GM19395 (cell line): Measurements from ENCODE around the gene AK8.
"Not testable (repeated sequence)": the region's sequence is repeated elsewhere in the genome, so short reads cannot be mapped to it uniquely, and the experiment has no call there.

Source experiments
- ATAC-seq: cut with Tn5 transposase; IDR thresholded peaks from one replicate; pipeline ENCODE4 v1.9.1; 2021; ENCODE audit warnings: mild to moderate bottlenecking, moderate library complexity; ENCODE audit not compliant: unreplicated experiment

AK8 gene

DNA sequence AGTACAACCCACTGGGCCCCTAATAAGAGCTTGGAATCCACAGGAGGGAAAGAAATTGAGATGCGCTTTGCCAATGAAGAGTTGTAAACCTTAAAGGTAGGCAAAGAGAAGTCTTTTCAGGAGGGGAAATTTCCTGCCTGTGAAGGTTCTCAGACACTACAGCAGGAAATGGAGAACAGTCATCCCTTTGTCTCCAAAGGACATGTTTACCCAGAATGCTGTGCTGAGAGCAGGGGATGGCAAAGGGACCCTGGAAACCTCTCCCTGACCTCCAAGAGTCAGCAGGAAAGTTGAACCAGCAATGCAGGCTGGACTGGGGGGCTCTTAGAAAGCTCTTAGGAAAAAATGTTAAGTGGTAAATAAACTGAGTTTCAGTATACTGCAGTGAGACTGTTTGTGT, 103.2 kb downstream of the AK8 start:
- ATAC-seq, result no peak

DNA sequence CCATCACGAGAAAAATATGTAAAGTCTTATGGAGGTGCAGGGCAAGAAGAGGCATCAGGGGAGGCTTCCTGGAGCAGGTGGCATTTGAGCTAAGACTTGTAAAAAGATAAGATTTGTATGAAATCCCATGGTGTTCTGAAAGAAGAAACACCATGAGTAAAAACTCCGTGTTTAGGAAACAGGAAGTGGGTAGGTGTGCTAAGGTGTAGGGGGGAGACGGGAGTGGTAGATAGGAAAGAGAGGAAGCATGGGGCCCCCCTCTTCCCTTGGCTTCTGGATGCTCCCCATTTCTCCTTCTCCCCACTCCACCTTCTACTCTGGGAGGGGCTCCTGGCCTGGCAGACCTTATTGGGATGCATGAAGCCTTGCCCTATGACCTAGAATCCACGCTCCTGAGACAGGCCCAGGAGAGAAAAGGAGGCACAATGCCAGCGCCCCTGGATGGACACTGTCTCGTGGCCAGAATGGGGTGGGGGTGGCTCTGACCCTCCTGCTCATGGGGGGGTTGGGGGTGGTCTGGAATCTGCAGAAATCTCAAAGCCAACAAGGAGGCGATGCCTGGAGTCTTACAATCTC, 104.2 kb downstream of the AK8 start:
- no peak for ATAC-seq

DNA sequence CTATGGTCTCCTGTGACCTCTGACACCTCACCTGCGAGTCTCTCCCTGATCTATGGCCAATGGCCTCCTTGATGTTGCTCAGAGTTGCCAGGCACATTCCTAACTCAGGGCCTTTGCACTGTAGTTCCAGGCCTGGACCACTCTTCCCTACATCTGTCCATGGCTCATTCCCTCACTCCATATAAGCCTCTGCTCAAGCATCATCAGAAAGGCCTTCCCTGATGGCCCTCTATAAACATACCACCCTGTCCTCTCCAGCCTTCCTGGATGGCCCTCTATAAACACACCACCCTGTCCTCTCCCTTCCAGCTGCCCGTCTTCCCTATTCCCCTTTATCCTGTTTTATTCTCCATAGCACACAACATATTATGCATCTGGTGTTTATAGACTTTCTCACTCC, 105.0 kb downstream of the AK8 start:
- no peak for ATAC-seq

DNA sequence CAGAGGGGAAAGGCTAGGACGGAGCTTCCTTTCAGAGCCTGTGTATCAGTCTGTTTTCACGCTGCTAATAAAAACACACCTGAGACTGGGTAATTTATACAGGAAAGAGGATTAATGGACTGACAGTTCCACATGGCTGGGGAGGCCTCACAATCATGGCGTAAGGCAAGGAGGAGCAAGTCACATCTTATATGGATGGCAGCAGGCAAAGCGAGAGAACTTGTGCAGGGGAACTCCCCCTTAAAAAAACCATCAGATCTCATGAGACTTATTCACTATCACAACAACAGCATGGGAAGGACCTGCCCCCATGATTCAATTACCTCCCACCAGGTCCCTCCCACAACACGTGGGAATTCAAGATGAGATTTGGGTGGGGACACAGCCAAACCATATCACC, 106.3 kb downstream of the AK8 start:
- not testable (repeated sequence) for ATAC-seq

DNA sequence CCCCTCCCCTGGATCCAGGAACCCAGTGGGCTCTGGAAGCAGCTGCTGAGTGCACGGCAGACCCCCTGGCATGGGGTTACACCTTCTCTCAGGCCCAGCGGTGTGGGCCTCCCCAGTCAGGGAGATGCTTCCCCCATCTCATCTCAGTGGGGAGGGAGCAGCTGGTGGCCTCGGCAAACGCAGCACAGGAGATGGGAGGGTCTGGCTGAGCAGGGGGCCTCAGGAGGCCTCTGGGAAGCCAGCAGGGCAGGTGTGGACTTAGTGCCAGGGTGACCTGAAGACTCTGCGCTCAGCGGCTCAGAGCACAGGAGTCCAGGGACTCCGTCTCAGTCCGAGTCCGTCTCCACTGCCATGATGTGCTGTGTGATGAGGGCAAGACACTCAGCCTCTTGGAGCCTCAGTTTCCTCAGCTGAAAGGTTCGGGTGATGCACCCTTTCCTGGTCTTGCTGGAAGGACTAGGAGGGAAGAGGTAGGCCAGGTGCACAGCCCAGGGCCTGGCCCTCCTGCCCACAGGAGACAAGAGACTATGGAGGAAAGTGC, 107.2 kb downstream of the AK8 start:
- ATAC-seq, result no peak

DNA sequence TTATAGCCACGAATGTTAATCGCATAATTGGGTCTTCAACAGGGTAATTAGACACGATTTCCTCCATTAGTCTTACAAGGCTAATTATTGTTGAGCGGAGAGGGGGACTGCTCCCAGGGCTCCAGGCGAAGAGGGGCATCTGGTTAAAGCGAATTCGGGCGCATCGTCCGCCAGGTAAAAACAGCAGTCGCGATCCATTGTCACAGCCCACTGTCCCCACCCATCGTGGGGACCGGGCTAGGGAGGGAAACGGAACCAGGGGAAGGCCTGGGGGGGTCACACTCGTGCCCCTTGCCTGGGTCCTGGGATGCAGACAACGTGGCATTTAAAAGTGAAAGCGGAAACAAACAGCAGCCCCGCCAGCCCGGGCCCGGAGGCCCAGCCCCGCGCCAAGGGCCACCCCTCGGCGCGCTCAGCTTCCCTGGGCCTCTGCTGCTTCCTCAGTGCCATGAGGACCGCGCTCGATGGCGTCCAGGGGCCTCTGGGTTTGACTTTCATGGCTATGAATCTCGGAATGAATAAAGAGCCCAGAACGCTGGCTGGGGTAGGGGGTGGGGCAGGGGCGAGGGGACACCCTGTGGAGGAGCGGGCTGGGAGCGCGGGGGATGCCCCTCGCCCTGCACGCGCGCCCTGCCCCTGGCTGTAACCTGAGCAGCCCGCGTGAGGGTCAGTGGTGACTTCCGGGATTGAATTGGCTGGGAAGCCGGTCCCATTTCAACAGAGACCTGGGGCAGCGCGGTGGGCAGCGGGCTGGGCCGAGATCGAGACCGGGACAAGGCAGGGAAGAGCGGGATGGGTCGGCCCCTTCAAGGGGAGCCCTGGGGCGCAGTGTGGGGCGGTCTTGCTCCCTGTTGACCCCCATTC, 107.9 kb downstream of the AK8 start:
- ATAC-seq, result peak; percentile 73

DNA sequence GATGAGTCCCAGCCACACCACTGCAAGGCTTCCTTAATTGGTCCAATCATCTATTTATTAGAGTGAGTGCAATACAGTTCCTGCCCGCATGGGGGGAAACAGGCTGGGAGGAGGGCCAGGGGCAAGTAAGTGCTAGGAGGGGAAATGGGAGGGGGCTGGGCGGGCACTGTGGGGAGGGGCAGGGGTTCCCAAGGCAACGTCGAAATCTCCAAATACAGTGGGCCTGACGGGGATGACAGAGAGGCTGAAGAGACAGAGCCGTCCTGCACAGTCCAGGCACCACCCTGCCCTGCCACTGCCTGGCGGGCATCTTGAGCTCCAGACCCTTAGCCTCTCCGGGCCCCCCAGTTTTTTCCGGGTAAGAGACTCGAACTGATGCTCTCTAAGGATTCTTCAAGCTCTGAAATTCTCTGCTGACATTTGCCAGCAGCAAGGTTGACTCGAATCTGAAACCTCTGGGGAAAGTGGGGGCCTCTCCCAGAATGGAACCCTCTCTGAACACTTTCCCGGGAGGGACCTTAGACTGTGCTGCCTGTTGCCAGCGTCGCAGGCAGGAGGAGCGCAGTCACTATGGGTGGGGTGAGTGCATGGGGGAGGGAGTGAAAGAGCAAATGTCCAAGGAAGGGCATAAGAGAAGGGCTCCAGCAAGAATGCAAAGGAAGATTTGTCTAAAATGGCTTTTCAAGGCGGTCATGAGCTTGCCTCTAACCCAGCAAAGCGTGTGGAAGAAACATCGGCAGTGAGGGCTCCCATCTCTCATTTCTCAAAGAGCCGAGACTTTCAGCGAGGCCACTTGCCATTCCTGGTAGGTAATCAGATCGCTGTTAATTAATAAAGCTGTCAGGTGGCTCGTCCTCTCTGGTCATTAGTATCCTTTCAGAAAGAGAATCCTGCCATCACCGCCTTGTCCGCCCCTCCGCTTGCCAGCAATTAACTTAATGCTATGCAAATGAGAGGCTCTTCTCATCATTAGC, 108.9 kb downstream of the AK8 start:
- ATAC-seq, result peak; percentile 62

DNA sequence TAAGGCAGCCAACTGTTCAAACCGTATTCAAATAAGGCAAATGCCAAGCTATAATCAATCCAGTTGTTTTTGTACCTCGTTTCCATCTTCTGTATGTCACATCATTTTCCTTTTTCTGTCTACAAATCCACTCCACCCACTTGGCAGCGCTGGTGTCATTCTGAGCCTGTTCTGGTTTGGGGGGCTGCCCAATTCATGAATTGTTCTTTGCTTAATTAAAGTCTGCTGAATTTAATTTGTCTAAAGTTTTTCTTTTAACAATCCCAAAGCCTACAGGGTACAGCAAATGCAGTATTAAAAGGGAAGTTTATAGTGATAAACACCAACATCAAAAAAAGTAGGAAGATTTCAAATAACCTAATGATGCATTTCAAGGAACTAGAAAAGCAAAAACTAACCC, 114.5 kb downstream of the AK8 start:
- no peak for ATAC-seq

DNA sequence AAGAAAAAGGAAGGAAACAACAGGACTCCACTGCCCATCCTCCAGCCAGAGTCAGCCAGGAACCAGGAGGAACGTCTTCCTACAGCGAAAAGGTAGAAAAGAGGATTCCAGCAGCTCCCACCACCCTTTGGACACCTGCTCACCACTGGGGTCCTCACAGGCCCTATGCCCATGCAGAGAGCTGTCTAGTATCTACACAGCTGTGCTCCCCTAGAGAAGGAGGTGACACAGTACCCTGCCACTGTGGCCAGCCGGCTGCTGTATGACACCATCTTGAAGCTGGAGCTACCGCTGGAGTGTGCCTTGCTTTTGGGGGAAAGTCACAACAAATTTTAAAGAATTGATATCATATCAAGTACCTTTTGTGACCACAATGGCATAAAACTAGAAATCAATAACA, 115.2 kb downstream of the AK8 start:
- ATAC-seq, result no peak

DNA sequence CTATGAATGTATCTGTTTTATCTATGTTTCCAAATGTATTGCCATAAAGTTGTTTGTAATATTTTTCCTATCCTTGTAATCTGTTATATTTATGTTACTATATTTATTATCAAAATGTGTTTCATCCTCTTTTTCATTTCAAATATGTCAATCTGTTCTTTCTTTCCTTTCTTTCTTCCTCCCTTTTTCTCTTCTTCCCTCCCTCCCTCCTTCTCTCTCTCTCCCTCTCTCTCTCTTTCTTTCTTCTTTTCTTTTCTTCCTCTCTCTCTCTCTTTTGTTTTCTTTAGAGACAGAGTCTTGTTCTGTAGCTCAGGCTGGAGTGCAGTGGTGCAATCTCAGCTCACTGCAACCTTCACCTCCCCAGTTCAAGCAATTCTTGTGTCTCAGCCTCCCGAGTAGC, 116.5 kb downstream of the AK8 start:
- ATAC-seq, result no peak

DNA sequence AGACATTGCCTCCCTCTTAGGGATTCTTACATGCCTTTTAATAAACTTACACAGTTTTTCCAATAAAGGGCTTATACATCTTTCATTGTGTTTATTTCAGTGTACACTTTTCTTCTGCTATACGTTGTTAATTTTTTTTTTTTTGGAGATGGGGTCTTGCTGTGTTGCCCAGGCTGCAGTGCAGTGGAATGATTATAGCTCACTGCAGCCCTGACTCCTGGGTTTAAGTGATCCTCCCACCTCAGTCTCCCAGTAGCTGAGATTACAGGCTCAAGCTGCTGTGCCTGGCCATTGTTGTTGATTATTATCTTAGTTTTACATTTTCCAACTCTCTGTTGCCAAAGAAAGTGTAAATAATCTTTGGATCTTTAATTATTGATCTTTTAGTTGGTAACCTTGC, 118.0 kb downstream of the AK8 start:
- ATAC-seq, result no peak

DNA sequence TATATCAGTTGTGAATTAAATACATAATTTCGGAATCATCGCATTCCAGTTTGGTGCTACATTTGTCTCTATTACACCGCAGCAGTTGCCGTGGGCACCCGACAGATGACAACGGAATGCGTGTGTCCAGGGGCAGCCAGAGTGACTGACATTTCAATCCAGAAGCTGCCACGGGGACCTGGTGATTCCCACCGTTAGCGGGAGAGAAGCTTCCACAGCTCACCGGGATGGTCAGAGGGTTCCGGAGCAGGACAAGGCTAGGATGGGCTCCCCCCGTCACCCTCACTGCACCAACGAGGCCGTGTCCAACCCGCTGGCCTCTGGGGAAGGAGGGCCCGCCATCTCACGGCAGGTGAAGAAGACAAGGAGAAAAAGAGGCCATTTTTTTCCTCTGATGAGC, 121.1 kb downstream of the AK8 start:
- ATAC-seq, result no peak

DNA sequence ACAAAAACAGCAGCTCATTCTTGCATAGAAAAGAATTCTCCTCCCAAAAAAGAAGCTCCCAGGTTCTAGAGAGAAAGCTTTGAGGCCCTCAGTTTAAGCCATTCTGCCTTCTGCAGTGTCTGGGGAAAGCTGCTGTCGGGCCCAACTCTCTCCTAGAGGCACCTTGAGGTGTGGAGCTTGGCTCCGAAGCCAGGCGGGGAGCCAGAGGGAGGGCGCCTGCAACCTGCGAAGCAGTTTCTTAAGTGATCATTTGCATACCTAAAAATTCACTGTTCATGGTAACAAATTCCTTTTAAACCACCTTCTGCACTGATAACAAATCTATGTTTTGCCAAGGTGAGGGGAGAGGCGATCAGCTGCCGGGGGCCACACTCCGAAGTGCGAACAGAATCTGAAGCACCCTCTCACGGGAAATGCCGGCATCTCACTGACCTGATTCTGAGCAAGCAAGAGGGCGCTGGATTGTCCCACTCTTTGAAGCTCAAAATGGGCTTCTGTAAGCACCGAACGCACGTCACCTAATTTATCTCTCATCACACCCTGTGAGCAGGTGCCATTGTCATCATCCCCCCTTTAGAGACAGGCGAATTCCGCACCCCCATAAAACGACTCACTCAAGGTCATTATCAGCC, 121.8 kb downstream of the AK8 start:
- no peak for ATAC-seq

DNA sequence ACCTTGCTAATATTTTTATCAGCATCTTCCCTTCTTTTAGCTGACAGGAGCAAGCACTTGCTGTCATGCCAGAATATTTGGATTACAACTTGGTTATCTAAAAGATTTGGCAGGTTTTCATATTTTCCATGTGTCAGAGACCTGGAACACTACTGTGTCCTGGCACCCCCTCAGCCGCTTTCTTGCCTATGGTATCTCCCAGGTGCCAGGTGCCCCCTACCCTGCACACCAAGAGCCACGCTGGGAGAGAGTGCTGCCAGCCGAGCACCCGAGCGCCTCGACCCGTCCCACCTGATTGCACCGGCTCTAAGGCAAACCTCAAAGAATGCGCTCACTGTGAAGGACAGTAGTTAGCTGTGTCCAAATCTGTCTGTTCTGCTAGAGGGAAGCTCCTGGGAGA, 123.0 kb downstream of the AK8 start:
- ATAC-seq, result no peak

DNA sequence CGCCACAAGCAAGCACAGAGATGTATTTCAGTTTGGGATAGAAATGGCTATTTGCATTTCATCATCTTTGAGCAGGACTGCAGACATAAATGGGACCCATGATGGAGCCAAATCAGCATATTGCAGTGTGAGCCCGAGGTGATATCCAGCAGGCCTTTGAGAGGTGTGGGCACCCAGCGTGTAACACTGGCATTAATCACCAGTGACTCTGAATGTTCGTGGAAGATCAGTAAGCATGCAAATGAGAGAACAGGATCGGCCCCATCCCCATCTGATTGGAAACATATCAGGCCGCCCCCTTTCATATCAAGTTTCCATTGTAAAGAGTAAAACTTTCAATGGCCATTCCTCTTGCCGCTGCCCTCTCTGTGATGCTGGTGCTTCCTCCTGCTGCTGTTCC, 123.8 kb downstream of the AK8 start:
- ATAC-seq, result no peak

DNA sequence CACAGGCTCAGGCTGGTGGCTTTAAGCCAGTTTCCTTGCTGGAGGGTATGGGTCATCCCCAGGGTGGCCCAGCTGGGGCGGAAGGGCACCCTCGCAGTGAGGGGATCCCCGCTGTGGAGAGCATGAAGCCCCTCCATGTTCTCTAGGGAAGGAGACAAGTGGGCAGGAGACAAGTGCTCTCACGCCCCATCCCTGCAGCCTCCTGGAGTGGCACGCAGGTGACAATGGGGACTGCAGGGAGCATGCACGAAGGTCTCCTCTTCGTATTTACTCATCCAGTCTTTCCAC, 124.5 kb downstream of the AK8 start:
- ATAC-seq, result no peak

DNA sequence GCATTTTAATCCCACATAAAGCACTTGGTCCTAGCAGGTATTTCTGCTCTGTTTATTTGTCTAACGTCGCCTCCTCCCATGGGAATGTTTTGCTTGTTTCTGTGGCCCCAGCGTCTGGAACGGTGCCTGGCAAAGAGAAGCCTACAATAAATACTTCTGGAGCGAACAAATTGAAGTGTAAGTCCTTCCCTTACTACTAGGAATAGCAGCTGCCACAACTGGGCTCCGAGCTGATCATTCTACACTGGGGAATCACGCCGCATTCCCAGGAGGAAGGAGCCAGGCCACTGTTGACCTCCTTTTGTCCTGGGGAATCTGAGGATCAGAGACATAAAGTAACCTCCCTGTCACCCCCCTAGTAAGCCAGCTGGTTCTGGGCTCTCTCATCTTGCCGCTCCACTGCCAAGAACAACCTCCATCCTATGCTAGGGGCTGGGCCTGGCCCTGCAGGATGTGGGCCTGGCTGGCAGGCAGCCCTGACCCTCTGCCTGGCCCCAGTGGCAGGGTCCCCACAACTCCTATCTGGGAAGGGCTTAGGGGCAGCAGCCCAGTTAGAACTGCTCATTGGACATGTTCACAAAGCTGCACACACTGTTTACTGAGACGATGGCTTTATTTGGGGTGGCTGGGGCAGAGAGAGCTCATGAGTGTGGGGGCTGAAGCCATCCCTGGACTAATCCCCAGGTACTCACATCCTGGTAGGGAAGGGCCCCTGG, 125.0 kb downstream of the AK8 start:
- ATAC-seq, result no peak

DNA sequence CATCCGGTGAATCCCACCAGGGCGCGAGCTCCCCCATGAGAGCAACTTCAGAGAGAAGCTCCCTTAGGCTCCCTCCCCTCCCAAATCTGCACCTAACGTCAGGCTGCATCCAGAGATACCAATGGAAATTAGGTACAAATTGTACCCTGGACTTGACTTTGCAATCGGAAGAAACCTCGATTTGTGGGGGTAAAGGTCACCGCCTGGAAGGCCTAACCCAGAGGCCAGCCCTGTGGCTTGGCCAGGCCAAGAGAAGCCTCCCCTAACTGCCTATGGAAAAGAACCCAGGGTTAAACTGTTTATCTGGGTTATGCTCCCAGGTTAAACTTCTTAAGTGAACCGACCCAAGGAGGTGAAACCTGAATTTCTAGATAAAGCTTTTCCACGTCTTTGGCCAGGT, 127.4 kb downstream of the AK8 start:
- ATAC-seq, result no peak

DNA sequence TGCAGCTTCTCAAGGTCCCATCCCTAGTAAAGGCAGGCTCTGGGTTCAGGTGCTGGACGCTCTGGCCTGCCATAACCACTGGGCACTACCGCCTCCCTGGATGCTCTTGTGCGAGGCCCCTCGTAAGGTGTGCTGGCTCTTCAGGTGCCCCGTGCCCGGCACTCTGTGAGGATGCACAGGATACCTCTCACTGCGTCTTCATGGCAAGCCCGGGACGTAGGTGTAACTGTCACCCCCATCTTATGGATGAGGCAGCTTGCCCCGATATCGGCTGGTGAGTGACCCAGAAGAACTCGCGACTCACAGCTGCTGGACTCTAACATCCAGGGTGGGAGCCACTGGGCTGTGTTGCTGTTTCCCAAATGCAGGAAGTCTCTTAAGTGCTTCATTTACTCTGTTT, 128.8 kb downstream of the AK8 start:
- no peak for ATAC-seq

DNA sequence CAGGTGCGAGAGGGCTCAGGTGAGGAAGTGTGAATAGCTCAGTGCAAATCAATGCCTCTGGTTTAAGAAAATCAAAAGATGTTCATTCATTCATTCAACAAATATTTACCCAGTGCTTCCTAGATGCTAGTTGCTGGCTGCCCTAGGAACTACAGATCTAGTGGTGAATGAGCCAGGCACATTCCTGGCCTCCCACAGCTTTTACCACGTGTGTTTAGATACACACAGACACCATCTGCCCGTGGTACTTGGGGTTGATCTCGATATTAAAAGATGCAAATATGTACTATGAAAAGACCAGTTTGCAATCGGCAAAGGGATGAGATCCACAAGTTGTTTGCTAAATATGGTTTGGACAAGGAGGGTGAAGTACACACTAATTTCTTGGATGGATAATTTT, 129.6 kb downstream of the AK8 start:
- ATAC-seq, result no peak
